K562 (cell line): ENCODE data around the gene HAND2. TPM values are rescaled to one million over a fixed set of nuclear protein-coding genes. Genes with fewer than 3 reads are reported as not detected.

Source experiments
- ATAC-seq: fragments of 200-7000 bp; cut with Tn5 transposase; 3 replicates; pipeline ENCODE4 v1.9.1; 2020; ENCODE audit warnings: moderate library complexity
- BruUV-seq: library from RNA; stranded (reverse); fragments of 400-500 nt; replicated peaks from 2 replicates; lab custom pipeline; 2021; lab: Mats Ljungman, UMichigan
- CTCF ChIA-PET: fragments of 300-600 bp; formaldehyde crosslinking; extraction: SDS; loops from one replicate; lab custom pipeline; 2021; ENCODE audit warnings: low intra/inter-chr PET ratio; lab: Yijun Ruan, JAX
- POLR2A ChIA-PET: fragments of 300-600, 350-650 bp; sonication (Branson Sonifier 250); formaldehyde crosslinking; extraction: SDS; loops from one replicate; lab custom pipeline; 2021; ENCODE audit warnings: antibody characterized with exemption, inconsistent platforms; lab: Yijun Ruan, JAX
- DNase-seq, 4 experiments: peaks; one replicate each; pipeline versions ENCODE4 v3.0.0 to v3.0.0-alpha.2; 2011 to 2018; ENCODE audit warnings: low spot score in 3 of 4, mixed read lengths in 3 of 4; ENCODE audit errors: extremely low read depth in 1 of 4
- FAIRE-seq: peaks from 2 replicates; lab custom pipeline; 2011; peaks lifted over from hg19 to GRCh38; lab: Jason Lieb, UNC
- H2AFZ ChIP-seq: 2 replicates; pipeline ENCODE4 v1.6.0; 2011; ENCODE audit warnings: low read depth, low read length, control low read depth, inconsistent platforms
- H3K27ac ChIP-seq: fragments of 200-600 bp; 3 replicates; pipeline ENCODE4 v1.8.0; 2011; ENCODE audit warnings: low read depth, mild to moderate bottlenecking, control low read depth, inconsistent platforms, low read length, moderate library complexity, mixed read lengths; ENCODE audit errors: extremely low read depth
- H3K27me3 ChIP-seq, 2 experiments: fragments of 300-600 bp in 1 of 2; 2 replicates in 1 of 2; 3 replicates in 1 of 2; pipeline versions ENCODE4 v1.6.0 to v1.8.0; 2011; ENCODE audit warnings: inconsistent platforms in 2 of 2, low read length in 2 of 2, mild to moderate bottlenecking in 1 of 2, mixed read lengths in 1 of 2, moderate library complexity in 1 of 2; ENCODE audit not compliant: control insufficient read depth in 2 of 2, insufficient read depth in 2 of 2
- H3K36me3 ChIP-seq: fragments of 300-600 bp; 3 replicates; pipeline ENCODE4 v1.8.0; 2011; ENCODE audit warnings: mild to moderate bottlenecking, low read length, inconsistent platforms; ENCODE audit not compliant: control insufficient read depth, insufficient read depth
- H3K4me1 ChIP-seq, 2 experiments: fragments of 200-600 bp in 1 of 2; replicated peaks in 1 of 2; 2 replicates in 1 of 2; 3 replicates in 1 of 2; pipeline versions ENCODE4 v1.5.1 to v1.8.0; 2011; ENCODE audit warnings: inconsistent platforms in 2 of 2, low read length in 2 of 2, mild to moderate bottlenecking in 1 of 2, mixed read lengths in 1 of 2, moderate library complexity in 1 of 2; ENCODE audit not compliant: control insufficient read depth in 2 of 2, insufficient read depth in 2 of 2
- H3K4me2 ChIP-seq: 2 replicates; pipeline ENCODE4 v1.6.1; 2011; ENCODE audit warnings: low read length, control low read depth, inconsistent platforms, mixed read lengths; ENCODE audit not compliant: insufficient read depth
- H3K4me3 ChIP-seq: fragments of 200-600 bp; sonication (generic), shearing (Covaris generic); 2 replicates; pipeline ENCODE4 v1.5.1; 2016; ENCODE audit warnings: control low read depth, inconsistent platforms
- H3K79me2 ChIP-seq: fragments of 200-600 bp; 3 replicates; pipeline ENCODE4 v1.8.0; 2011; ENCODE audit warnings: low read length, inconsistent platforms; ENCODE audit not compliant: control insufficient read depth, insufficient read depth
- H3K9ac ChIP-seq, 2 experiments: 2 replicates each; pipeline versions ENCODE4 v1.6.0 to v1.6.1; 2011; ENCODE audit warnings: low read depth in 2 of 2, low read length in 2 of 2, control low read depth in 1 of 2, inconsistent platforms in 1 of 2, mild to moderate bottlenecking in 1 of 2, mixed read lengths in 1 of 2; ENCODE audit not compliant: insufficient read depth in 1 of 2
- H3K9me1 ChIP-seq: one replicate; pipeline ENCODE4 v1.6.0; 2011; ENCODE audit warnings: inconsistent platforms, mild to moderate bottlenecking, low read length, moderate library complexity; ENCODE audit not compliant: control insufficient read depth, insufficient read depth
- H3K9me3 ChIP-seq: replicated peaks from 2 replicates; pipeline ENCODE4 v1.5.1; 2011; ENCODE audit warnings: low read depth, low read length, inconsistent platforms; ENCODE audit not compliant: control insufficient read depth, insufficient read depth
- H4K20me1 ChIP-seq: replicated peaks from 2 replicates; pipeline ENCODE4 v1.6.1; 2011; ENCODE audit warnings: low read length, inconsistent platforms, mixed read lengths; ENCODE audit not compliant: control insufficient read depth, insufficient read depth
- CC2D1A ChIP-seq: fragments of 450-650 bp; IDR thresholded peaks from 2 replicates; pipeline ENCODE4 v1.6.1; 2017; ENCODE audit warnings: mild to moderate bottlenecking
- CHD4 ChIP-seq: fragments of 200-600 bp; sonication (generic); IDR thresholded peaks from 3 replicates; pipeline ENCODE4 v1.6.1; 2012; ENCODE audit warnings: low read depth, mild to moderate bottlenecking, mixed read lengths, low read length, inconsistent platforms; ENCODE audit not compliant: insufficient read depth, insufficient replicate concordance, poor library complexity, severe bottlenecking
- KAT2B ChIP-seq: IDR thresholded peaks from one replicate; pipeline ENCODE4 v1.6.1; 2012; ENCODE audit warnings: low read depth, mild to moderate bottlenecking, control low read depth, inconsistent platforms, low read length, moderate library complexity
- MCM7 ChIP-seq, 2 experiments: fragments of 450-650 bp; IDR thresholded peaks; 2 replicates each; pipeline ENCODE4 v1.6.1; 2016 to 2018
- MEIS2 ChIP-seq: fragments of 450-650 bp; IDR thresholded peaks from 2 replicates; pipeline ENCODE4 v1.6.1; 2014; ENCODE audit warnings: mild to moderate bottlenecking; ENCODE audit not compliant: partially characterized antibody
- OTX1 ChIP-seq: fragments of 450-650 bp; formaldehyde crosslinking; IDR thresholded peaks from 2 replicates; pipeline ENCODE4 v1.4.0; 2022; ENCODE audit warnings: mild to moderate bottlenecking
- PCBP2 ChIP-seq: fragments of 200-400 bp; formaldehyde crosslinking; IDR thresholded peaks from 2 replicates; pipeline ENCODE4 v1.6.1; 2018; ENCODE audit warnings: low read length, low read depth, mild to moderate bottlenecking, moderate library complexity; ENCODE audit not compliant: poor library complexity, severe bottlenecking
- POLR2B ChIP-seq: fragments of 450-650 bp; IDR thresholded peaks from 2 replicates; pipeline ENCODE4 v1.6.1; 2018; ENCODE audit warnings: low read depth; ENCODE audit not compliant: partially characterized antibody
- SIRT6 ChIP-seq: IDR thresholded peaks from one replicate; pipeline ENCODE4 v1.6.1; 2012; ENCODE audit warnings: low read depth, mild to moderate bottlenecking, control low read depth, inconsistent platforms, low read length, moderate library complexity
- SP1 ChIP-seq: sonication (generic); formaldehyde crosslinking; IDR thresholded peaks from 2 replicates; pipeline ENCODE4 v1.8.1; 2022; ENCODE audit warnings: mild to moderate bottlenecking, missing genetic modification reagents
- TARDBP ChIP-seq: fragments of 450-650 bp; IDR thresholded peaks from 2 replicates; pipeline ENCODE4 v1.6.1; 2016
- TEAD1 ChIP-seq, 2 experiments: fragments of 450-650 bp in 1 of 2; sonication (generic) in 1 of 2; formaldehyde crosslinking; IDR thresholded peaks; 2 replicates each; pipeline versions ENCODE4 v1.4.0 to v1.8.0; 2020 to 2022; ENCODE audit warnings: mild to moderate bottlenecking in 2 of 2, missing genetic modification reagents in 1 of 2
- ZBED1 ChIP-seq: IDR thresholded peaks from 2 replicates; pipeline ENCODE4 v1.6.1; 2014
- ZNF224 ChIP-seq: sonication (generic); formaldehyde crosslinking; IDR thresholded peaks from 2 replicates; pipeline ENCODE4 v1.8.0; 2022; ENCODE audit warnings: mild to moderate bottlenecking, missing genetic modification reagents
- ZNF707 ChIP-seq: fragments of 250-450 bp; sonication (Bioruptor Pico); conservative IDR thresholded peaks from 2 replicates; pipeline ENCODE4 v1.8.0; 2022; ENCODE audit warnings: inconsistent platforms, mild to moderate bottlenecking, moderate library complexity
- WGBS: fragments of 100-300 bp; shearing (Covaris generic); methylation state at CpG from one replicate; pipeline ENCODE4 v1.1.6; 2016; ENCODE audit warnings: low coverage, mixed read lengths; ENCODE audit not compliant: insufficient coverage; ENCODE audit errors: missing lambda C conversion rate; 5-methylcytosine and 5-hydroxymethylcytosine counted together
- in situ Hi-C: fragments of 300-500 bp; cut with MboI; formaldehyde crosslinking; loops from 4 replicates; pipeline ENCODE4 v1.15.0; 2018; ENCODE audit warnings: inconsistent platforms, mixed read lengths
- intact Hi-C: fragments of 100-400 bp; cut with micrococcal nuclease; formaldehyde crosslinking; loops from 2 replicates; pipeline ENCODE4 v1.14.2; 2022
- polyA plus RNA-seq, 8 experiments: library from polyadenylated mRNA; depleted of rRNA in 4 of 8; stranded (reverse) in 5 of 8; unstranded in 3 of 8; fragments of >200 nt; fragmentation: Nextera tagmentation in 2 of 8; fragmentation: Illumina TruSeq in 1 of 8; extraction: Ambion mirVana in 2 of 8; extraction: Trizol in 1 of 8; gene quantifications; 2 replicates each; pipeline versions ENCODE4 v1.2.1 to v1.2.3, GENCODE V29; 2011 to 2014; ENCODE audit warnings: inconsistent platforms in 1 of 8, missing spikeins in 1 of 8
- total RNA-seq, 7 experiments: library from RNA; depleted of rRNA in 6 of 7; stranded (reverse); fragments of >200 nt in 6 of 7; fragmentation: Illumina TruSeq in 2 of 7; extraction: Trizol in 2 of 7; gene quantifications; 2 replicates each; pipeline versions ENCODE4 v1.2.1 to v1.2.3, GENCODE V29; 2011 to 2021; ENCODE audit warnings: low replicate concordance in 1 of 7
- TF ChIP-seq, protein P1 (sequence below): fragments of 200-800 bp; sonication (Bioruptor generic); IDR thresholded peaks from 2 replicates; pipeline ENCODE4 v1.6.1; 2017; ENCODE audit warnings: missing genetic modification characterization, missing compliant biosample characterization
- TF ChIP-seq, protein P2 (sequence below): fragments of 450-650 bp; IDR thresholded peaks from 2 replicates; pipeline ENCODE4 v1.6.1; 2016; ENCODE audit warnings: missing biosample characterization, missing genetic modification characterization
- TF ChIP-seq, protein P3 (sequence below): fragments of 250-450 bp; sonication (Bioruptor Pico); IDR thresholded peaks from 2 replicates; pipeline ENCODE4 v1.4.0; 2020; ENCODE audit warnings: borderline replicate concordance

HAND2 gene
- total and polyA plus RNA-seq, 9 of the 15 experiments (the other 6 are each of a cell fraction or from before 2014, with no cell fraction given): 1.7 to 12.8 (median 4.9) TPM

DNA sequence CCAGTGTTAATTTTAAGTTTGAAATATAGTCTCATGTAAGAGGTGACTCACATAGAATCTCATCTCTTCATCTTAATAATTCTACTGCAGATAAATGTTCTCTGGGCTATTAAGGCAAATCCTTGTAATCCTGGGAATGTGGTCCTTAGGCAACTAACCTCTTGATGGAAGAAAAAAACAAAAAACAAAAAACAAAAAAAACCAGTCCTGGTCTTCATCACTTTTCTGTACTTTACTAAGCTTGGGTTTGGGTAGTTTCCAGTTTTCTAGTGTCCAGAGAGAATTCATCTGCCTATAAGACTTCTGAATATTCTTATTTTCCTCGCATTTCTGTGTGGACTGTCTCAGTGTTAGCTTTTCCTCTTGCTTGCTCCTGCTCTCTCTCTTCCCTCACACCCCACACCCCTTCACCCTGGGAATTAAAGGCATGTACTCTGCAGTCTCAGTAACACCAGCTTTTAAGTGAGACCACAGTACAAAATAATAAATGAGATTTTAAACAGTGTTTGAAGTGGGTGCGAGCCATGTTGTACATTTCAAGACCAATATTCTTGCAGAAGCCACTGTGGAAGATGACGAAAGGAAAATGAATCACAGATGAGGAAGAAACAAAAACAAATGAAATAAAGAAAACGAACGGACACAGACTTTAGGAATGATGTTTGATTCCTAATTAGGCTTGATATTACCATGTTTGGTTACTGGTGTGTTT lies 51.7 kb downstream of the HAND2 start (continued):
- TF ChIP-seq PCBP2: no peak
- TF ChIP-seq KAT2B: no peak
- no peak for TF ChIP-seq ZNF224 (CRISPR knock-in tag)
- no peak for TF ChIP-seq SIRT6
- no peak for TF ChIP-seq OTX1 (CRISPR knock-in tag)
- no peak for TF ChIP-seq POLR2B
- TF ChIP-seq TARDBP: no peak
- no peak for TF ChIP-seq ZBED1
- TF ChIP-seq ZNF707 (CRISPR knock-in tag): no peak
- no peak for TF ChIP-seq MCM7 (IDR thresholded peaks at IDR 0.05)
- TF ChIP-seq CC2D1A: no peak
- TF ChIP-seq SP1 (CRISPR knock-in tag): no peak

DNA sequence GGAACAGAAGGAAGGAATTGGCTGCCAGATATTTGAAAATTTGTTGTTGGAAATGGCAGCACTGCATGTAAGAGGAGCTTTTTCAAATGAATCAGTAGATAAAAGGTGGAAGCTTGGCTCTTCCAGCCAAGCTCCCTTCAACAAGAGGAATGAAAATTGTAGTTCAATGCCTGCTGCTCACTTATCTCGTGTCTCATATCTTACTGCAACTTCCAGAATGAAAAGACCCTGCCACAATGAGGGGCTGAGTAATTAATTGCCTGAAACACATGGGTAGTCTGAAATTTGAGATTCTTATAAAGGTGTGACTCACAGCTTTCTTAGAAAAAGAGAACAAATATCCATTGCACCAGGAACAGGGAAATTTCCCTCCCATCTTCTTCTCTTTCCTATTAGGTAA lies 53.0 kb downstream of the HAND2 start:
- no peak overlapping the region for H3K4me3 ChIP-seq
- peak overlapping the region; percentile 5; the same call in 1 of the 2 replicates for H2AFZ ChIP-seq
- no peaks in the 10 kb centered on the region; a peak in 3 of 5 replicates for H3K4me1 ChIP-seq
- FAIRE-seq (no peak), DNase-seq (no peak), ATAC-seq (no peak)
- no peak overlapping the region for H3K9ac ChIP-seq
- intact Hi-C loops: no loop called here
- in situ Hi-C loops: no loop called here
- BruUV-seq: no TSS peak
- H3K27me3 ChIP-seq: no peaks in the 10 kb centered on the region
- H3K79me2 ChIP-seq: no peaks in the 10 kb centered on the region
- no peaks in the 10 kb centered on the region for H3K9me1 ChIP-seq
- WGBS: 0% methylated on average over 1 of the region's 1 CpG
- H3K27ac ChIP-seq: no peak overlapping the region
- no peaks in the 10 kb centered on the region for H3K9me3 ChIP-seq
- ChIA-PET CTCF (no interaction called here), POLR2A (interaction anchor here (1.4 to 2.2 kb wide), 2 partner anchors 12 to 143 kb away, joined by 4 to 8 read pairs; partner anchors contain the start of gene HMGB2)
- no peaks in the 10 kb centered on the region for H3K36me3 ChIP-seq
- no peak overlapping the region for H3K4me2 ChIP-seq
- no peaks in the 10 kb centered on the region for H4K20me1 ChIP-seq
- TF ChIP-seq TEAD1 (CRISPR knock-in tag; IDR thresholded peaks at IDR 0.05): no peak
- TF ChIP-seq, protein P1, sequence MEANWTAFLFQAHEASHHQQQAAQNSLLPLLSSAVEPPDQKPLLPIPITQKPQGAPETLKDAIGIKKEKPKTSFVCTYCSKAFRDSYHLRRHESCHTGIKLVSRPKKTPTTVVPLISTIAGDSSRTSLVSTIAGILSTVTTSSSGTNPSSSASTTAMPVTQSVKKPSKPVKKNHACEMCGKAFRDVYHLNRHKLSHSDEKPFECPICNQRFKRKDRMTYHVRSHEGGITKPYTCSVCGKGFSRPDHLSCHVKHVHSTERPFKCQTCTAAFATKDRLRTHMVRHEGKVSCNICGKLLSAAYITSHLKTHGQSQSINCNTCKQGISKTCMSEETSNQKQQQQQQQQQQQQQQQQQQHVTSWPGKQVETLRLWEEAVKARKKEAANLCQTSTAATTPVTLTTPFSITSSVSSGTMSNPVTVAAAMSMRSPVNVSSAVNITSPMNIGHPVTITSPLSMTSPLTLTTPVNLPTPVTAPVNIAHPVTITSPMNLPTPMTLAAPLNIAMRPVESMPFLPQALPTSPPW (CRISPR knock-in tag): no peak
- TF ChIP-seq MEIS2: peak; percentile 13
- TF ChIP-seq CHD4: no peak
- no peak for TF ChIP-seq SIRT6
- TF ChIP-seq, protein P2, sequence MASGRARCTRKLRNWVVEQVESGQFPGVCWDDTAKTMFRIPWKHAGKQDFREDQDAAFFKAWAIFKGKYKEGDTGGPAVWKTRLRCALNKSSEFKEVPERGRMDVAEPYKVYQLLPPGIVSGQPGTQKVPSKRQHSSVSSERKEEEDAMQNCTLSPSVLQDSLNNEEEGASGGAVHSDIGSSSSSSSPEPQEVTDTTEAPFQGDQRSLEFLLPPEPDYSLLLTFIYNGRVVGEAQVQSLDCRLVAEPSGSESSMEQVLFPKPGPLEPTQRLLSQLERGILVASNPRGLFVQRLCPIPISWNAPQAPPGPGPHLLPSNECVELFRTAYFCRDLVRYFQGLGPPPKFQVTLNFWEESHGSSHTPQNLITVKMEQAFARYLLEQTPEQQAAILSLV (tag): no peak
- TF ChIP-seq, protein P3, sequence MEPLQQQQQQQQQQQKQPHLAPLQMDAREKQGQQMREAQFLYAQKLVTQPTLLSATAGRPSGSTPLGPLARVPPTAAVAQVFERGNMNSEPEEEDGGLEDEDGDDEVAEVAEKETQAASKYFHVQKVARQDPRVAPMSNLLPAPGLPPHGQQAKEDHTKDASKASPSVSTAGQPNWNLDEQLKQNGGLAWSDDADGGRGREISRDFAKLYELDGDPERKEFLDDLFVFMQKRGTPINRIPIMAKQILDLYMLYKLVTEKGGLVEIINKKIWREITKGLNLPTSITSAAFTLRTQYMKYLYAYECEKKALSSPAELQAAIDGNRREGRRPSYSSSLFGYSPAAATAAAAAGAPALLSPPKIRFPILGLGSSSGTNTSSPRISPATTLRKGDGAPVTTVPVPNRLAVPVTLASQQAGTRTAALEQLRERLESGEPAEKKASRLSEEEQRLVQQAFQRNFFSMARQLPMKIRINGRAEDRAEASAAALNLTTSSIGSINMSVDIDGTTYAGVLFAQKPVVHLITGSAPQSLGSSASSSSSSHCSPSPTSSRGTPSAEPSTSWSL (CRISPR knock-in tag): no peak
